PC-9 (cell line): Measurements from ENCODE around the gene GPT2. TPM values are rescaled to one million over a fixed set of nuclear protein-coding genes. Genes with fewer than 3 reads are reported as not detected.

Experiments
- BruUV-seq: library from RNA; stranded (reverse); fragments of 400-500 nt; replicated peaks from 2 replicates; lab custom pipeline; 2021; lab: Mats Ljungman, UMichigan
- CTCF ChIA-PET: fragments of 300-600 bp; sonication (Branson Sonifier 250); formaldehyde crosslinking; loops from one replicate; lab custom pipeline; 2022; ENCODE audit warnings: antibody characterized with exemption; lab: Charles Lee
- POLR2A ChIA-PET: fragments of 300-600 bp; sonication (Branson Sonifier 250); formaldehyde crosslinking; loops from one replicate; lab custom pipeline; 2022; ENCODE audit warnings: antibody characterized with exemption; ENCODE audit not compliant: unreplicated experiment; lab: Charles Lee
- DNase-seq, 2 experiments: peaks; one replicate each; pipeline versions ENCODE4 v3.0.0 to v3.0.0-alpha.2; 2015 to 2022; ENCODE audit warnings: mixed read lengths in 1 of 2
- H2AFZ ChIP-seq: fragments of 200-600 bp; sonication (generic); 2 replicates; pipeline ENCODE4 v1.8.1; 2017; ENCODE audit warnings: antibody characterized with exemption
- H3F3A ChIP-seq: fragments of 200-600 bp; sonication (generic); 2 replicates; pipeline ENCODE4 v1.8.1; 2017; ENCODE audit warnings: antibody characterized with exemption, mild to moderate bottlenecking, low read depth; ENCODE audit not compliant: insufficient read depth
- H3K27ac ChIP-seq: fragments of 200-600 bp; sonication (generic); 2 replicates; pipeline ENCODE4 v1.6.1; 2016; ENCODE audit warnings: mixed run types
- H3K27me3 ChIP-seq: fragments of 200-600 bp; sonication (generic); 2 replicates; pipeline ENCODE4 v1.6.1; 2016; ENCODE audit warnings: low read depth, mixed run types; ENCODE audit not compliant: insufficient read depth
- H3K36me3 ChIP-seq: fragments of 200-600 bp; sonication (generic); 2 replicates; pipeline ENCODE4 v1.6.1; 2016; ENCODE audit warnings: low read depth, mixed run types
- H3K4me1 ChIP-seq: fragments of 200-600 bp; sonication (generic); replicated peaks from 2 replicates; pipeline ENCODE4 v1.6.1; 2016; ENCODE audit warnings: mixed run types; ENCODE audit not compliant: insufficient read depth
- H3K4me2 ChIP-seq: fragments of 200-600 bp; sonication (generic); 2 replicates; pipeline ENCODE4 v1.6.1; 2017; ENCODE audit warnings: mixed run types
- H3K4me3 ChIP-seq: fragments of 200-600 bp; sonication (generic); 2 replicates; pipeline ENCODE4 v1.6.1; 2016; ENCODE audit warnings: mixed run types
- H3K79me2 ChIP-seq: fragments of 200-600 bp; sonication (generic); 2 replicates; pipeline ENCODE4 v1.6.1; 2017; ENCODE audit warnings: low read depth, mixed run types
- H3K9me2 ChIP-seq: fragments of 200-600 bp; sonication (generic); 2 replicates; pipeline ENCODE4 v1.8.1; 2017; ENCODE audit warnings: mild to moderate bottlenecking; ENCODE audit not compliant: insufficient read depth
- H3K9me3 ChIP-seq: fragments of 200-600 bp; sonication (generic); 2 replicates; pipeline ENCODE4 v1.8.1; 2016; ENCODE audit warnings: low read depth; ENCODE audit not compliant: insufficient read depth
- H4K20me1 ChIP-seq: fragments of 200-600 bp; sonication (generic); 2 replicates; pipeline ENCODE4 v1.8.1; 2017; ENCODE audit not compliant: insufficient read depth
- EZH2 ChIP-seq: fragments of 200-600 bp; sonication (generic); IDR thresholded peaks from 2 replicates; pipeline ENCODE4 v1.8.0; 2017; ENCODE audit warnings: antibody characterized with exemption, low read depth
- intact Hi-C: fragments of 100-400 bp; cut with micrococcal nuclease; formaldehyde crosslinking; loops from one replicate; pipeline ENCODE4 v1.10.0; 2022; ENCODE audit not compliant: unreplicated experiment
- total RNA-seq: library from RNA; stranded (reverse); gene quantifications from 2 replicates; pipeline ENCODE4 v1.2.3, GENCODE V29; 2021
- TF ChIP-seq, protein P1 (sequence below): fragments of 200-600 bp; sonication (generic); conservative IDR thresholded peaks from 2 replicates; pipeline ENCODE4 v1.6.1; 2017; ENCODE audit warnings: mixed run types, antibody characterized with exemption, mild to moderate bottlenecking, moderate library complexity

The GPT2 gene
- total RNA-seq, 1 experiment from 2014 or later = 67.2 TPM

DNA sequence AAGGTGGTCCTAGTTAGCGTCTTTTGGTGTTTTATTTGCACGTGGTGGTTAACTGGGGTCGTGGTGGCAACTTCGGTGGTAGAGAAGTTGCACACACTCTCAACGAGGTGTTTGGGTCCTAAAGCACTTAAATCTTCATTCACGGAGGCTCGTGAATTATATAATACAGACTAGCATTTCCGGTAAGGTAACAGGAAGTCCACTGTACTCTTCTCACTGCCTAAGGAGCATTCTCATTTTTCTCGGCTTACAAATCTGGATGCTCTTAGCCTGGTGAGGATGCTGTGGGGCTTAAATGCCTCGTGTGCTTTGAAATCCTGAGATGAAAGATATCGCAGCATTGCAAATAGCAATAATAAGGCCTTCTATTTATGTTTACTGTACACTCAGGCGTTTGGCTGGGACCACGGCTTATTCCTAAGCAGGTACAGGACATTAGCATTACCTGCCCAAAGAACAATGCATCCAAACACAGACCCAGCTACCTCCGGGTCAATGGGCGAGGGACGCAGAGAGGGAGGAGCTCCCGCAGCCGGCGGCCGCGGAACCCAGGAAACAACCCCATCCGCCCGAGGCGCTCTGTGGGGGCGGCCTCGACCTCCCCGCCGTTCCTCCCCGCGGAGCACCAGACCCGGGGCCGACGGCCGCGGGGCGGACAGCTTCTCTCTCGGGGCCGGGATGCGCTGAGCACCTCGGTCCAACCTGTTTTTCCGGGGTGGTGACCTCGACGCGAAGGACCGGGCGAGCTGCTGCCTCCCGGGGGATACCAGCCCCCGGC lies 88.5 kb downstream of the GPT2 start:
- Histone ChIP-seq H3F3A (peaks cover 44% of the 10 kb centered on the region), H3K4me2 (peak overlapping the region; percentile 99), H2AFZ (peak overlapping the region; percentile 90), H3K9me3 (no peaks in the 10 kb centered on the region), H3K9me2 (no peaks in the 10 kb centered on the region), H3K36me3 (peaks cover 36% of the 10 kb centered on the region), H3K79me2 (peaks cover 71% of the 10 kb centered on the region), H3K4me1 (peaks cover 41% of the 10 kb centered on the region), H3K27ac (peak overlapping the region; percentile 85), H3K4me3 (peak overlapping the region; percentile 91), H3K27me3 (no peaks in the 10 kb centered on the region), H4K20me1 (peaks cover 48% of the 10 kb centered on the region)
- TSS peak; percentile 46 for BruUV-seq
- ChIA-PET POLR2A (interaction anchor here (0.5 to 0.9 kb wide), 2 partner anchors 9 to 88 kb away, joined by 3 to 16 read pairs; partner anchors contain the start of gene GPT2), CTCF (interaction anchor here (0.5 kb wide), 1 partner anchor 138 kb away, joined by 3 read pairs; no protein-coding TSS in a partner anchor)
- intact Hi-C loops = loop anchor here (1.0 to 10.0 kb wide), 2 partner anchors 171 to 1272 kb away; partner anchors contain the start of genes ABCC11, LONP2 and NETO2
- DNase-seq = peak; percentile 51 to 57
- no peak for TF ChIP-seq EZH2
- TF ChIP-seq, protein P1, sequence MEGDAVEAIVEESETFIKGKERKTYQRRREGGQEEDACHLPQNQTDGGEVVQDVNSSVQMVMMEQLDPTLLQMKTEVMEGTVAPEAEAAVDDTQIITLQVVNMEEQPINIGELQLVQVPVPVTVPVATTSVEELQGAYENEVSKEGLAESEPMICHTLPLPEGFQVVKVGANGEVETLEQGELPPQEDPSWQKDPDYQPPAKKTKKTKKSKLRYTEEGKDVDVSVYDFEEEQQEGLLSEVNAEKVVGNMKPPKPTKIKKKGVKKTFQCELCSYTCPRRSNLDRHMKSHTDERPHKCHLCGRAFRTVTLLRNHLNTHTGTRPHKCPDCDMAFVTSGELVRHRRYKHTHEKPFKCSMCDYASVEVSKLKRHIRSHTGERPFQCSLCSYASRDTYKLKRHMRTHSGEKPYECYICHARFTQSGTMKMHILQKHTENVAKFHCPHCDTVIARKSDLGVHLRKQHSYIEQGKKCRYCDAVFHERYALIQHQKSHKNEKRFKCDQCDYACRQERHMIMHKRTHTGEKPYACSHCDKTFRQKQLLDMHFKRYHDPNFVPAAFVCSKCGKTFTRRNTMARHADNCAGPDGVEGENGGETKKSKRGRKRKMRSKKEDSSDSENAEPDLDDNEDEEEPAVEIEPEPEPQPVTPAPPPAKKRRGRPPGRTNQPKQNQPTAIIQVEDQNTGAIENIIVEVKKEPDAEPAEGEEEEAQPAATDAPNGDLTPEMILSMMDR = no peak

DNA sequence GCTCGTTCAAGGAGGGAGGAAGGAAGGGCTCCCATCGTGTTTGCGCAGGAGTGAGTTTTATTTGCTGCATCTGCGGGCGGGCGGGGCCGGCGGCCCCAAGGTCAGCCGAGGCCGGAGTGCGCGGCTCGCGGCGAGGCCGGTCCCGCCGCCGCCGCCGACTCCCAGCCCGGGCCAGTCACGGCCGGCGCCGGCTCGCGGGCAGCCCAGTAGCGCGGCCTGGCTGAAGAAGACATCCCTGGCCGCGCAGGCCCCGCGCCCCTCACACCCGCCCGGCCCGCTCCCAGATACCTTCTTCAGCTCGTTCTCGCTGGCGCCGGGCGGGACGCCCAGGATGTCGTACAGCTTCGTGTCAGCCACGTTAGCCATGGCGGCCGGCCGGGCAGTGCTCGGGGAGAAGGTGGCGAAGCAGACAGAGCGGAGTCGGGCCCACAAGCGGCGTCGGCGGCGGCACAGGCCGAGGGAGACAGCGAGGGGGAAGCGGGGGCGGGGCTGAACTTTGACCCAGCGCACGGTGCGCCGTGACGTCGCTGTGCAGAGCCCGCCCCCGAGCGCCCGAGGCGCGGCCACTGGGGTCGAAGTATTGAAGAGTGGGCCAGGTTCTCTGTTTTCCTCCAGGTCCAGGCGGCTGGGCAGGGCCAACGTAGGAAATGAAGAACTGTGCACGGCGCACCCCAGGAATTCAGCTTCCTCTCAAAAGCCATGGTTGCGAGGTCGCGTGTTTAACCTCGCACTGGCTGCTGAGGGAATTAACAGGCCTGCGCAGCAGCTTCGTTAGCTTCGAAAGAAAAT lies 89.2 kb downstream of the GPT2 start, which contains the start of gene DNAJA2:
DNAJA2 (minus strand) TSS at position 468 of the 789 bp plus-strand sequence; CDS start at position 366, 102 bp downstream.
- no TSS peak for BruUV-seq
- DNase-seq = peak; percentile 66 to 90
- peaks cover 41% of the 10 kb centered on the region for H3K4me1 ChIP-seq
- POLR2A ChIA-PET = interaction anchor here (0.5 to 0.9 kb wide), 3 partner anchors 10 to 89 kb away, joined by 3 to 16 read pairs (median 3); partner anchors contain the start of gene GPT2
- H2AFZ ChIP-seq = peak within 1 kb of the TSS; percentile 90
- H3K79me2 ChIP-seq = peaks cover 63% of the 10 kb centered on the region
- TF ChIP-seq, protein P1 = no peak
- no peak for TF ChIP-seq EZH2
- H4K20me1 ChIP-seq = peaks cover 41% of the 10 kb centered on the region
- no peaks in the 10 kb centered on the region for H3K27me3 ChIP-seq
- peak within 1 kb of the TSS; percentile 91 for H3K4me3 ChIP-seq
- peak within 1 kb of the TSS; percentile 85 for H3K27ac ChIP-seq
- no peaks in the 10 kb centered on the region for H3K9me3 ChIP-seq
- peak within 1 kb of the TSS; percentile 99 for H3K4me2 ChIP-seq
- CTCF ChIA-PET = no interaction called here
- no peaks in the 10 kb centered on the region for H3K9me2 ChIP-seq
- H3F3A ChIP-seq = peaks cover 38% of the 10 kb centered on the region
- peaks cover 29% of the 10 kb centered on the region for H3K36me3 ChIP-seq
- intact Hi-C loops = loop anchor here (1.0 to 10.0 kb wide), 2 partner anchors 170 to 1271 kb away; partner anchors contain the start of genes ABCC11, LONP2 and NETO2

DNA sequence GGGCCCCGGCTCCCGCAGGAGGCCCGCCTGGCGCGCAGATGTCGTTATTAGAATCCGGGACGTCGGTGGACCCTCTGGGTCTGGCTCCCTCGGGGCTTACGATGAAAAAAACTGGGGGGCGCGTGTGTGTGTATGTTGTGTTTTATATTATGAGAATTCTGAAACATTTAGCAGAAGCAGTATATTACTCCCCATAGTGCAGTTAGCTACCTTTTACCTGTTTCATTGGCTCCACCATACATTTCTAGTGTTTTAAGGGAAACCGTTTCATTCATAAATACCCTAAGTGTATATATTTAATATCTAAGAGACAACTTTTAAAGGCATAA lies 89.8 kb downstream of the GPT2 start:
- BruUV-seq = TSS peak; percentile 81
- H3K36me3 ChIP-seq = peaks cover 23% of the 10 kb centered on the region
- peaks cover 41% of the 10 kb centered on the region for H3K4me1 ChIP-seq
- ChIA-PET CTCF (no interaction called here), POLR2A (interaction anchor here (0.6 kb wide), 1 partner anchor 11 kb away, joined by 3 read pairs; no protein-coding TSS in a partner anchor)
- no peaks in the 10 kb centered on the region for H3K9me3 ChIP-seq
- peaks cover 38% of the 10 kb centered on the region for H3F3A ChIP-seq
- peaks cover 57% of the 10 kb centered on the region for H3K79me2 ChIP-seq
- H3K4me2 ChIP-seq = peak overlapping the region; percentile 99
- H4K20me1 ChIP-seq = peaks cover 35% of the 10 kb centered on the region
- no peaks in the 10 kb centered on the region for H3K9me2 ChIP-seq
- intact Hi-C loops = loop anchor here (1.0 to 10.0 kb wide), 2 partner anchors 169 to 1271 kb away; partner anchors contain the start of genes ABCC11, LONP2 and NETO2
- peak overlapping the region; percentile 85 for H3K27ac ChIP-seq
- DNase-seq = no peak
- H3K4me3 ChIP-seq = peak overlapping the region; percentile 91
- peak overlapping the region; percentile 90 for H2AFZ ChIP-seq
- H3K27me3 ChIP-seq = no peaks in the 10 kb centered on the region
- TF ChIP-seq, protein P1 = no peak
- no peak for TF ChIP-seq EZH2
